ENCODE data around the gene RNF20. TPM values are rescaled to one million over a fixed set of nuclear protein-coding genes. Genes with fewer than 3 reads are reported as not detected.
A peak's percentile ranks its signal among the peaks of the same experiment; 100 is the strongest.
"Not testable (repeated sequence)": the region's sequence is repeated elsewhere in the genome, so short reads cannot be mapped to it uniquely, and the experiment has no call there.

The RNF20 gene
- total and polyA plus RNA-seq, 3 experiments from 2014 or later = 42.5 to 53.5 (median 46.8) TPM

GRCh38 chr9:101585740-101586139 lies 52.1 kb downstream of the RNF20 start:
- Histone ChIP-seq H3K4me1 (ENCODE audit: insufficient read depth, low read length) (no peaks in the 10 kb centered on the region), H3K27ac (ENCODE audit: low read depth, low read length) (no peak overlapping the region), H3K36me3 (ENCODE audit: insufficient read depth, low read length) (no peaks in the 10 kb centered on the region), H3K27me3 (ENCODE audit: insufficient read depth, low read length, poor library complexity, severe bottlenecking) (no peaks in the 10 kb centered on the region), H3K4me3 (ENCODE audit: low read length) (no peak overlapping the region), H3K9me3 (ENCODE audit: low read length) (no peaks in the 10 kb centered on the region)
- Mint-ChIP-seq H3K4me1 (no peaks in the 10 kb centered on the region), H3K36me3 (no peaks in the 10 kb centered on the region), H3K4me3 (no peak overlapping the region), H3K9me3 (no peaks in the 10 kb centered on the region), H3K27me3 (peaks cover 2% of the 10 kb centered on the region in 2 donors), H3K27ac (peak overlapping the region in 1 of 8 donors; percentile 31)
- CTCF ChIA-PET = no interaction called here
- DNase-seq = no peak
- POLR2A ChIA-PET = no interaction called here

GRCh38 chr9:101586651-101587050 lies 53.0 kb downstream of the RNF20 start:
- Histone ChIP-seq H3K27me3 (ENCODE audit: insufficient read depth, low read length, poor library complexity, severe bottlenecking) (no peaks in the 10 kb centered on the region), H3K4me3 (ENCODE audit: low read length) (no peak overlapping the region), H3K36me3 (ENCODE audit: insufficient read depth, low read length) (no peaks in the 10 kb centered on the region), H3K9me3 (ENCODE audit: low read length) (no peaks in the 10 kb centered on the region), H3K4me1 (ENCODE audit: insufficient read depth, low read length) (no peaks in the 10 kb centered on the region), H3K27ac (ENCODE audit: low read depth, low read length) (no peak overlapping the region)
- Mint-ChIP-seq H3K36me3 (no peaks in the 10 kb centered on the region), H3K27ac (no peak overlapping the region), H3K9me3 (no peaks in the 10 kb centered on the region), H3K4me3 (no peak overlapping the region), H3K27me3 (peaks cover 2 to 7% of the 10 kb centered on the region in 2 donors), H3K4me1 (no peaks in the 10 kb centered on the region)
- no peak for DNase-seq
- CTCF ChIA-PET = no interaction called here
- POLR2A ChIA-PET = no interaction called here

- no peaks in the 10 kb centered on the region for H3K4me1 ChIP-seq (ENCODE audit: insufficient read depth, low read length)
- H3K27me3 ChIP-seq (ENCODE audit: insufficient read depth, low read length, poor library complexity, severe bottlenecking) = no peaks in the 10 kb centered on the region
- no peak overlapping the region for H3K27ac ChIP-seq (ENCODE audit: low read depth, low read length)
- ChIA-PET POLR2A (no interaction called here), CTCF (no interaction called here)
- H3K36me3 ChIP-seq (ENCODE audit: insufficient read depth, low read length) = no peaks in the 10 kb centered on the region
- no peak overlapping the region for H3K4me3 ChIP-seq (ENCODE audit: low read length)
- Mint-ChIP-seq H3K4me1 (no peaks in the 10 kb centered on the region), H3K4me3 (no peak overlapping the region), H3K27me3 (peaks cover 2 to 7% of the 10 kb centered on the region in 2 donors), H3K27ac (no peak overlapping the region), H3K36me3 (no peaks in the 10 kb centered on the region), H3K9me3 (no peaks in the 10 kb centered on the region)
- no peaks in the 10 kb centered on the region for H3K9me3 ChIP-seq (ENCODE audit: low read length)
- no peak for DNase-seq
Observed at GRCh38 chr9:101587332-101588043, 53.8 kb downstream of the RNF20 start.

- H3K4me3 ChIP-seq (ENCODE audit: low read length); H3K4me1 ChIP-seq (ENCODE audit: insufficient read depth, low read length); CTCF ChIA-PET; H3K4me3 Mint-ChIP-seq; H3K9me3 Mint-ChIP-seq; H3K4me1 Mint-ChIP-seq; H3K36me3 ChIP-seq (ENCODE audit: insufficient read depth, low read length); DNase-seq; H3K27ac ChIP-seq (ENCODE audit: low read depth, low read length); H3K36me3 Mint-ChIP-seq; H3K27me3 ChIP-seq (ENCODE audit: insufficient read depth, low read length, poor library complexity, severe bottlenecking); H3K27ac Mint-ChIP-seq; POLR2A ChIA-PET; H3K9me3 ChIP-seq (ENCODE audit: low read length): not testable (repeated sequence)
- peaks cover 7 to 11% of the 10 kb centered on the region in 2 donors for H3K27me3 Mint-ChIP-seq
Observed at GRCh38 chr9:101590074-101590473, 56.4 kb downstream of the RNF20 start.

GRCh38 chr9:101590901-101591300 lies 57.2 kb downstream of the RNF20 start:
- peaks cover 10 to 11% of the 10 kb centered on the region in 2 donors for H3K27me3 Mint-ChIP-seq
- Histone ChIP-seq H3K9me3 (ENCODE audit: low read length) (no peaks in the 10 kb centered on the region), H3K4me3 (ENCODE audit: low read length) (no peak overlapping the region), H3K27ac (ENCODE audit: low read depth, low read length) (no peak overlapping the region), H3K4me1 (ENCODE audit: insufficient read depth, low read length) (no peaks in the 10 kb centered on the region), H3K27me3 (ENCODE audit: insufficient read depth, low read length, poor library complexity, severe bottlenecking) (no peaks in the 10 kb centered on the region), H3K36me3 (ENCODE audit: insufficient read depth, low read length) (no peaks in the 10 kb centered on the region)
- H3K36me3 Mint-ChIP-seq = no peaks in the 10 kb centered on the region
- no peak for DNase-seq
- no peak overlapping the region for H3K27ac Mint-ChIP-seq
- H3K4me1 Mint-ChIP-seq = no peaks in the 10 kb centered on the region
- no peak overlapping the region for H3K4me3 Mint-ChIP-seq
- H3K9me3 Mint-ChIP-seq = no peaks in the 10 kb centered on the region
- ChIA-PET POLR2A (no interaction called here), CTCF (no interaction called here)

GRCh38 chr9:101591787-101592446 lies 58.3 kb downstream of the RNF20 start:
- CTCF ChIA-PET = interaction anchor here (1.6 kb wide), 1 partner anchor 25 kb away, joined by 3 read pairs; no protein-coding TSS in a partner anchor

GRCh38 chr9:101592788-101593187 lies 59.1 kb downstream of the RNF20 start:
- no peaks in the 10 kb centered on the region for H3K9me3 ChIP-seq (ENCODE audit: low read length)
- H3K9me3 Mint-ChIP-seq = no peaks in the 10 kb centered on the region
- H3K36me3 Mint-ChIP-seq = no peaks in the 10 kb centered on the region
- ChIA-PET POLR2A (no interaction called here), CTCF (interaction anchor here (1.6 kb wide), 1 partner anchor 26 kb away, joined by 3 read pairs; no protein-coding TSS in a partner anchor)
- no peaks in the 10 kb centered on the region for H3K36me3 ChIP-seq (ENCODE audit: insufficient read depth, low read length)
- H3K27ac ChIP-seq (ENCODE audit: low read depth, low read length) = no peak overlapping the region
- no peak for DNase-seq
- no peaks in the 10 kb centered on the region for H3K4me1 ChIP-seq (ENCODE audit: insufficient read depth, low read length)
- no peak overlapping the region for H3K4me3 Mint-ChIP-seq
- H3K27me3 ChIP-seq (ENCODE audit: insufficient read depth, low read length, poor library complexity, severe bottlenecking) = no peaks in the 10 kb centered on the region
- peaks cover 10 to 11% of the 10 kb centered on the region in 2 donors for H3K27me3 Mint-ChIP-seq
- no peaks in the 10 kb centered on the region for H3K4me1 Mint-ChIP-seq
- no peak overlapping the region for H3K27ac Mint-ChIP-seq
- no peak overlapping the region for H3K4me3 ChIP-seq (ENCODE audit: low read length)

More at GRCh38 chr9:101591787-101592446, 58.3 kb downstream of the RNF20 start:
- no peak overlapping the region for H3K27ac ChIP-seq (ENCODE audit: low read depth, low read length)
- Mint-ChIP-seq H3K9me3 (no peaks in the 10 kb centered on the region), H3K4me3 (no peak overlapping the region), H3K4me1 (no peaks in the 10 kb centered on the region), H3K27me3 (peaks cover 10 to 11% of the 10 kb centered on the region in 2 donors), H3K36me3 (no peaks in the 10 kb centered on the region), H3K27ac (no peak overlapping the region)
- H3K36me3 ChIP-seq (ENCODE audit: insufficient read depth, low read length) = no peaks in the 10 kb centered on the region
- DNase-seq = no peak
- POLR2A ChIA-PET = no interaction called here
- H3K4me3 ChIP-seq (ENCODE audit: low read length) = no peak overlapping the region
- H3K9me3 ChIP-seq (ENCODE audit: low read length) = no peaks in the 10 kb centered on the region
- H3K4me1 ChIP-seq (ENCODE audit: insufficient read depth, low read length) = no peaks in the 10 kb centered on the region
- no peaks in the 10 kb centered on the region for H3K27me3 ChIP-seq (ENCODE audit: insufficient read depth, low read length, poor library complexity, severe bottlenecking)

- Mint-ChIP-seq H3K27me3 (peaks cover 10 to 11% of the 10 kb centered on the region in 2 donors), H3K4me3 (no peak overlapping the region), H3K4me1 (no peaks in the 10 kb centered on the region), H3K27ac (no peak overlapping the region), H3K36me3 (no peaks in the 10 kb centered on the region), H3K9me3 (no peaks in the 10 kb centered on the region)
- DNase-seq = no peak
- Histone ChIP-seq H3K4me3 (ENCODE audit: low read length) (no peak overlapping the region), H3K4me1 (ENCODE audit: insufficient read depth, low read length) (no peaks in the 10 kb centered on the region), H3K9me3 (ENCODE audit: low read length) (no peaks in the 10 kb centered on the region), H3K27me3 (ENCODE audit: insufficient read depth, low read length, poor library complexity, severe bottlenecking) (no peaks in the 10 kb centered on the region), H3K27ac (ENCODE audit: low read depth, low read length) (no peak overlapping the region), H3K36me3 (ENCODE audit: insufficient read depth, low read length) (no peaks in the 10 kb centered on the region)
- ChIA-PET POLR2A (no interaction called here), CTCF (interaction anchor here (1.6 kb wide), 1 partner anchor 26 kb away, joined by 3 read pairs; no protein-coding TSS in a partner anchor)
Observed at GRCh38 chr9:101593345-101593744, 59.7 kb downstream of the RNF20 start.

All from CD8-positive, alpha-beta memory T cell (primary cell).